ENCODE measurements around the gene CLDN25. TPM values are rescaled to one million over a fixed set of nuclear protein-coding genes. Genes with fewer than 3 reads are reported as not detected.

The CLDN25 gene
- total and polyA plus RNA-seq, 2 experiments from 2014 or later: not detected

GRCh38 chr11:113771964-113772363, 7.6 kb upstream of the CLDN25 start:
- Mint-ChIP-seq H3K27ac (no peak overlapping the region), H3K9me3 (no peaks in the 10 kb centered on the region), H3K4me1 (peaks cover 2% of the 10 kb centered on the region; the same call in 1 of the 3 replicates), H3K36me3 (ENCODE audit: low read depth) (peaks cover 25% of the 10 kb centered on the region), H3K27me3 (ENCODE audit: insufficient read depth, low read depth, poor library complexity) (peaks cover 5% of the 10 kb centered on the region), H3K4me3 (peak overlapping the region; percentile 96)
- peaks cover 34% of the 10 kb centered on the region for H3K79me2 ChIP-seq (replicated peaks; ENCODE audit: insufficient read depth)
- no peak overlapping the region for H3K27ac ChIP-seq (ENCODE audit: low read depth)
- H3F3A ChIP-seq (replicated peaks; ENCODE audit: low read depth): no peaks in the 10 kb centered on the region
- H3K27me3 ChIP-seq (ENCODE audit: insufficient read depth): no peaks in the 10 kb centered on the region
- TF ChIP-seq CREB1 (CRISPR knock-in tag; IDR thresholded peaks at IDR 0.05; ENCODE audit: low read depth) (no peak), ETS1 (IDR thresholded peaks at IDR 0.05) (no peak), EZH2phosphoT487 (IDR thresholded peaks at IDR 0.05; ENCODE audit: unreplicated experiment) (no peak), CTCF (conservative IDR thresholded peaks at IDR 0.05; ENCODE audit: low read depth in 2 of 2) (no peak), ZNF114 (CRISPR knock-in tag; IDR thresholded peaks at IDR 0.05) (no peak), REST (IDR thresholded peaks at IDR 0.05; ENCODE audit: unreplicated experiment) (no peak), ZNF462 (CRISPR knock-in tag; IDR thresholded peaks at IDR 0.05) (no peak)
- H3K9me2 ChIP-seq (ENCODE audit: insufficient read depth): no peaks in the 10 kb centered on the region
- DNase-seq (ENCODE audit: low spot score): no peak
- H3K4me3 ChIP-seq: peak overlapping the region; percentile 76; the same call in 1 of the 2 replicates
- H4K20me1 ChIP-seq (replicated peaks; ENCODE audit: insufficient read depth): 0 out of 2 replicates have a peak, but pooled peaks cover 4% of the 10 kb centered on the region
- H3K4me2 ChIP-seq: peak overlapping the region; percentile 84; the same call in 1 of the 2 replicates
- H3K36me3 ChIP-seq (ENCODE audit: insufficient read depth): no peaks in the 10 kb centered on the region; the same call in 1 of the 2 replicates
- H2AFZ ChIP-seq: no peak overlapping the region
- no peak for ATAC-seq
- H3K4me1 ChIP-seq (ENCODE audit: insufficient read depth): no peaks in the 10 kb centered on the region

All from GM23338 (cell line).